HepG2 (cell line): ENCODE results near the gene KIAA1958. TPM values are rescaled to one million over a fixed set of nuclear protein-coding genes. Genes with fewer than 3 reads are reported as not detected.

Experiments
- ATAC-seq: fragments of 200-7000 bp; cut with Tn5 transposase; 3 replicates; pipeline ENCODE4 v1.9.1; 2020; ENCODE audit warnings: mild to moderate bottlenecking, moderate library complexity
- BruUV-seq: library from RNA; stranded (reverse); fragments of 400-500 nt; replicated peaks from 2 replicates; lab custom pipeline; 2021; lab: Mats Ljungman, UMichigan
- CTCF ChIA-PET: fragments of 300-600 bp; formaldehyde crosslinking; extraction: SDS; loops from one replicate; lab custom pipeline; 2021; ENCODE audit warnings: low total read pairs, inconsistent platforms, low intra/inter-chr PET ratio; lab: Yijun Ruan, JAX
- POLR2A ChIA-PET: fragments of 350-600 bp; sonication (Branson Sonifier 250); formaldehyde crosslinking; loops from one replicate; lab custom pipeline; 2020; ENCODE audit warnings: antibody characterized with exemption, inconsistent platforms; lab: Yijun Ruan, JAX
- DNase-seq: peaks from one replicate; pipeline ENCODE4 v3.0.0-alpha.2; 2015; ENCODE audit warnings: low spot score
- FAIRE-seq: peaks from 3 replicates; lab custom pipeline; 2011; peaks lifted over from hg19 to GRCh38; lab: Jason Lieb, UNC
- H2AFZ ChIP-seq: one replicate; pipeline ENCODE4 v1.6.1; 2011; ENCODE audit warnings: low read length, inconsistent platforms
- H3K27ac ChIP-seq: fragments of 300-600 bp; 3 replicates; pipeline ENCODE4 v1.8.0; 2011; ENCODE audit warnings: mixed run types, mild to moderate bottlenecking, mixed read lengths, low read length, inconsistent platforms; ENCODE audit not compliant: insufficient read depth; ENCODE audit errors: extremely low read length
- H3K27me3 ChIP-seq, 2 experiments: fragments of 200-600 bp in 1 of 2; 2 replicates in 1 of 2; 3 replicates in 1 of 2; pipeline versions ENCODE4 v1.6.0 to v1.8.0; 2011; ENCODE audit warnings: low read length in 2 of 2, mild to moderate bottlenecking in 2 of 2, moderate library complexity in 2 of 2, inconsistent platforms in 1 of 2; ENCODE audit not compliant: insufficient read depth in 2 of 2, control insufficient read depth in 1 of 2
- H3K36me3 ChIP-seq, 2 experiments: fragments of 200-600 bp in 1 of 2; replicated peaks in 1 of 2; 2 replicates in 1 of 2; 3 replicates in 1 of 2; pipeline versions ENCODE4 v1.5.1 to v1.8.0; 2011; ENCODE audit warnings: low read length in 2 of 2, inconsistent platforms in 1 of 2; ENCODE audit not compliant: insufficient read depth in 2 of 2, control insufficient read depth in 1 of 2
- H3K4me1 ChIP-seq: 2 replicates; pipeline ENCODE4 v1.5.1; 2012; ENCODE audit warnings: low read length, inconsistent platforms; ENCODE audit not compliant: insufficient read depth
- H3K4me2 ChIP-seq: 2 replicates; pipeline ENCODE4 v1.6.0; 2011; ENCODE audit warnings: low read depth, low read length, inconsistent platforms
- H3K4me3 ChIP-seq, 3 experiments: fragments of 200-600 bp in 1 of 3; sonication (generic), shearing (Covaris generic) in 1 of 3; replicated peaks in 1 of 3; 2 replicates each; pipeline ENCODE4 v1.5.1; 2011 to 2016; ENCODE audit warnings: low read length in 3 of 3, inconsistent platforms in 2 of 3, low read depth in 2 of 3, mild to moderate bottlenecking in 2 of 3, control low read depth in 1 of 3, mixed read lengths in 1 of 3; ENCODE audit not compliant: insufficient read depth in 1 of 3
- H3K79me2 ChIP-seq: one replicate; pipeline ENCODE4 v1.6.1; 2011; ENCODE audit warnings: low read length, inconsistent platforms; ENCODE audit not compliant: insufficient read depth
- H3K9ac ChIP-seq: 2 replicates; pipeline ENCODE4 v1.6.0; 2011; ENCODE audit warnings: mild to moderate bottlenecking, low read depth, low read length, inconsistent platforms; ENCODE audit not compliant: insufficient read depth
- H3K9me3 ChIP-seq: 2 replicates; pipeline ENCODE4 v1.5.1; 2012; ENCODE audit warnings: mild to moderate bottlenecking, low read length
- H4K20me1 ChIP-seq: 2 replicates; pipeline ENCODE4 v1.6.0; 2011; ENCODE audit warnings: inconsistent platforms, mild to moderate bottlenecking, low read length, moderate library complexity; ENCODE audit not compliant: insufficient read depth
- CREB1 ChIP-seq, 2 experiments: fragments of 450-650 bp in 1 of 2; IDR thresholded peaks; 2 replicates each; pipeline ENCODE4 v1.6.1; 2016 to 2017; ENCODE audit warnings: control low read depth in 1 of 2, mild to moderate bottlenecking in 1 of 2, missing compliant biosample characterization in 1 of 2, missing genetic modification characterization in 1 of 2
- HMGA1 ChIP-seq: sonication (generic); formaldehyde crosslinking; conservative IDR thresholded peaks from 2 replicates; pipeline ENCODE4 v1.4.0; 2020; ENCODE audit warnings: missing genetic modification reagents
- HNRNPH1 ChIP-seq: fragments of 200-400 bp; formaldehyde crosslinking; optimal IDR thresholded peaks from 2 replicates; pipeline ENCODE3; 2017; ENCODE audit warnings: mild to moderate bottlenecking, low read depth, low read length
- NBN ChIP-seq: fragments of 450-650 bp; conservative IDR thresholded peaks from 2 replicates; pipeline ENCODE4 v1.6.1; 2017
- TEAD2 ChIP-seq: sonication (generic); formaldehyde crosslinking; IDR thresholded peaks from 2 replicates; pipeline ENCODE4 v1.9.0; 2021; ENCODE audit warnings: missing genetic modification reagents
- ZFP36 ChIP-seq: fragments of 150-350 bp; IDR thresholded peaks from 2 replicates; pipeline ENCODE4 v1.6.1; 2018; ENCODE audit warnings: borderline replicate concordance, low read length, low read depth; ENCODE audit not compliant: partially characterized antibody
- ZNF205 ChIP-seq: IDR thresholded peaks from 2 replicates; pipeline ENCODE4 v1.6.1; 2018; ENCODE audit warnings: missing biosample characterization, missing genetic modification reagents
- ZNF33B ChIP-seq: sonication (generic); formaldehyde crosslinking; IDR thresholded peaks from 2 replicates; pipeline ENCODE4 v1.5.1; 2020; ENCODE audit warnings: mild to moderate bottlenecking, missing genetic modification reagents
- ZNF451 ChIP-seq: sonication (generic); formaldehyde crosslinking; IDR thresholded peaks from 2 replicates; pipeline ENCODE4 v1.5.0; 2020; ENCODE audit warnings: mild to moderate bottlenecking, missing genetic modification reagents
- WGBS: methylation state at CpG from one replicate; pipeline ENCODE4 v1.1.6; 2017; ENCODE audit warnings: low lambda C conversion rate; 5-methylcytosine and 5-hydroxymethylcytosine counted together
- in situ Hi-C: cut with HindIII; loops from 2 replicates; pipeline ENCODE4 v1.10.0; 2017; ENCODE audit warnings: low pct_unique_long_range_greater_than_20kb; ENCODE audit not compliant: extremely low pct_ligation_motif_present
- intact Hi-C: fragments of 100-400 bp; cut with micrococcal nuclease; formaldehyde crosslinking; loops from one replicate; pipeline ENCODE4 v1.10.0; 2022; ENCODE audit not compliant: unreplicated experiment
- polyA plus RNA-seq, 8 experiments: library from polyadenylated mRNA; depleted of rRNA in 3 of 8; stranded (reverse) in 7 of 8; unstranded in 1 of 8; fragments of >200 nt; fragmentation: Illumina TruSeq in 4 of 8; extraction: Trizol in 4 of 8; gene quantifications; 2 replicates each; pipeline versions ENCODE4 v1.2.1 to v1.2.3, GENCODE V29; 2011 to 2016; ENCODE audit warnings: low read depth in 4 of 8, missing spikeins in 1 of 8, mixed read lengths in 1 of 8; ENCODE audit not compliant: insufficient read depth in 1 of 8
- total RNA-seq, 5 experiments: library from RNA; depleted of rRNA; stranded (reverse); fragments of >200 nt; fragmentation: Illumina TruSeq; extraction: Trizol; gene quantifications; 2 replicates each; pipeline ENCODE4 v1.2.3, GENCODE V29; 2016; ENCODE audit warnings: low read depth in 1 of 5
- TF ChIP-seq, protein P1 (sequence below): sonication (generic); formaldehyde crosslinking; conservative IDR thresholded peaks from 2 replicates; pipeline ENCODE4 v1.4.0; 2020; ENCODE audit warnings: mild to moderate bottlenecking, missing genetic modification reagents, moderate library complexity

Gene KIAA1958
- total and polyA plus RNA-seq, 2 of the 13 experiments (the other 11 are each of a cell fraction or from before 2014, with no cell fraction given), result 8.5 to 10.3 TPM

DNA sequence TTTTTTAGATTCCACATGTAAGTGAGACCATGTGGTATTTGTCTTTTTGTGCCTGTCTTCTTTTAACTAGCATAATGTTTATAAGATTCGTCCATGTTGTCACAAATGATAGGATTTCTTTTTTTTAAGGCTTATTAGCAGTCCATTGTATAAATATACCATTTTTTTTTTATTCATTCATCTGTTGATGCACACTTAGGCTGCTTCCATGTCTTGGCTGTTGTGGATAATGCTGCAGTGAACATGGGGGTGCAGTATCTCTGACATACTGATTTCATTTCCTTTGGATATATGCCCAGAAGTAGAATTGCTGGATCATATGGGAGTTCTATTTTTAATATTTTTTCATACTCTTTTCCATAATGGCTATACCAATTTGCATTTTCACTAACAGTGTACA lies 48.7 kb downstream of the KIAA1958 start:
- DNase-seq (no peak), FAIRE-seq (no peak), ATAC-seq (no peak)
- intact Hi-C loops, result no loop called here
- no peak overlapping the region for H2AFZ ChIP-seq
- no peaks in the 10 kb centered on the region for H3K27me3 ChIP-seq
- no peak overlapping the region for H3K27ac ChIP-seq
- no TSS peak for BruUV-seq
- H3K36me3 ChIP-seq, result no peaks in the 10 kb centered on the region; a peak in 1 of 5 replicates
- in situ Hi-C loops, result no loop called here
- peaks cover 7% of the 10 kb centered on the region for H3K4me1 ChIP-seq
- H4K20me1 ChIP-seq, result peaks cover 5% of the 10 kb centered on the region; the same call in 1 of the 2 replicates
- H3K4me2 ChIP-seq, result no peak overlapping the region
- WGBS, result 0% methylated on average over 1 of the region's 1 CpG
- no peaks in the 10 kb centered on the region for H3K9me3 ChIP-seq
- H3K79me2 ChIP-seq, result peaks cover 52% of the 10 kb centered on the region
- no peak for TF ChIP-seq ZNF33B (CRISPR knock-in tag)
- no peak for TF ChIP-seq HMGA1
- TF ChIP-seq, protein P1, sequence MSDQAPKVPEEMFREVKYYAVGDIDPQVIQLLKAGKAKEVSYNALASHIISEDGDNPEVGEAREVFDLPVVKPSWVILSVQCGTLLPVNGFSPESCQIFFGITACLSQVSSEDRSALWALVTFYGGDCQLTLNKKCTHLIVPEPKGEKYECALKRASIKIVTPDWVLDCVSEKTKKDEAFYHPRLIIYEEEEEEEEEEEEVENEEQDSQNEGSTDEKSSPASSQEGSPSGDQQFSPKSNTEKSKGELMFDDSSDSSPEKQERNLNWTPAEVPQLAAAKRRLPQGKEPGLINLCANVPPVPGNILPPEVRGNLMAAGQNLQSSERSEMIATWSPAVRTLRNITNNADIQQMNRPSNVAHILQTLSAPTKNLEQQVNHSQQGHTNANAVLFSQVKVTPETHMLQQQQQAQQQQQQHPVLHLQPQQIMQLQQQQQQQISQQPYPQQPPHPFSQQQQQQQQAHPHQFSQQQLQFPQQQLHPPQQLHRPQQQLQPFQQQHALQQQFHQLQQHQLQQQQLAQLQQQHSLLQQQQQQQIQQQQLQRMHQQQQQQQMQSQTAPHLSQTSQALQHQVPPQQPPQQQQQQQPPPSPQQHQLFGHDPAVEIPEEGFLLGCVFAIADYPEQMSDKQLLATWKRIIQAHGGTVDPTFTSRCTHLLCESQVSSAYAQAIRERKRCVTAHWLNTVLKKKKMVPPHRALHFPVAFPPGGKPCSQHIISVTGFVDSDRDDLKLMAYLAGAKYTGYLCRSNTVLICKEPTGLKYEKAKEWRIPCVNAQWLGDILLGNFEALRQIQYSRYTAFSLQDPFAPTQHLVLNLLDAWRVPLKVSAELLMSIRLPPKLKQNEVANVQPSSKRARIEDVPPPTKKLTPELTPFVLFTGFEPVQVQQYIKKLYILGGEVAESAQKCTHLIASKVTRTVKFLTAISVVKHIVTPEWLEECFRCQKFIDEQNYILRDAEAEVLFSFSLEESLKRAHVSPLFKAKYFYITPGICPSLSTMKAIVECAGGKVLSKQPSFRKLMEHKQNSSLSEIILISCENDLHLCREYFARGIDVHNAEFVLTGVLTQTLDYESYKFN (CRISPR knock-in tag), result no peak
- no peak for TF ChIP-seq NBN
- TF ChIP-seq ZNF451, result no peak
- TF ChIP-seq ZNF205 (CRISPR knock-in tag), result no peak
- no peak for TF ChIP-seq HNRNPH1
- TF ChIP-seq TEAD2 (CRISPR knock-in tag), result no peak
- no peak for TF ChIP-seq ZFP36
- no peak for TF ChIP-seq CREB1 (IDR thresholded peaks at IDR 0.05)
- no peak for TF ChIP-seq CREB1 (CRISPR knock-in tag; IDR thresholded peaks at IDR 0.05)
- ChIA-PET POLR2A (no interaction called here), CTCF (no interaction called here)
- no peak overlapping the region for H3K9ac ChIP-seq
- no peak overlapping the region for H3K4me3 ChIP-seq
